CD4-positive, alpha-beta memory T cell (primary cell): Measurements from ENCODE around the gene ANKRD52. TPM values are rescaled to one million over a fixed set of nuclear protein-coding genes. Genes with fewer than 3 reads are reported as not detected.
A peak's percentile ranks its signal among the peaks of the same experiment; 100 is the strongest.

Experiments
- CTCF ChIA-PET: fragments of 350-600 bp; sonication (Branson Sonifier 250); formaldehyde crosslinking; loops from one replicate; lab custom pipeline; 2021; ENCODE audit warnings: inconsistent platforms; ENCODE audit not compliant: partially characterized antibody; lab: Charles Lee
- POLR2A ChIA-PET: fragments of 350-600 bp; sonication (Branson Sonifier 250); formaldehyde crosslinking; loops from one replicate; lab custom pipeline; 2021; ENCODE audit not compliant: partially characterized antibody; lab: Charles Lee
- DNase-seq, 5 donors: peaks; one replicate each; pipeline versions ENCODE4 v3.0.0 to v3.0.0-alpha.2; 2020 to 2022; ENCODE audit warnings: mixed read lengths in 1 of 5
- H3K27ac ChIP-seq: one replicate; pipeline ENCODE4 v1.7.0; 2013; ENCODE audit warnings: low read depth, low read length
- H3K27me3 ChIP-seq: 2 replicates; pipeline ENCODE4 v1.7.0; 2013; ENCODE audit warnings: mild to moderate bottlenecking, low read length, moderate library complexity; ENCODE audit not compliant: insufficient read depth
- H3K36me3 ChIP-seq: 2 replicates; pipeline ENCODE4 v1.7.0; 2013; ENCODE audit warnings: mild to moderate bottlenecking, low read length, moderate library complexity; ENCODE audit not compliant: insufficient read depth
- H3K4me1 ChIP-seq: 2 replicates; pipeline ENCODE4 v1.7.0; 2013; ENCODE audit warnings: mild to moderate bottlenecking, low read length, moderate library complexity; ENCODE audit not compliant: insufficient read depth
- H3K4me3 ChIP-seq, 2 donors: one replicate each; pipeline ENCODE4 v1.7.0; 2013; ENCODE audit warnings: low read length in 2 of 2, mild to moderate bottlenecking in 1 of 2
- H3K9me3 ChIP-seq, 2 donors: one replicate each; pipeline ENCODE4 v1.7.0; 2013; ENCODE audit warnings: low read length in 2 of 2, control low read depth in 1 of 2; ENCODE audit not compliant: control insufficient read depth in 1 of 2
- H3K27ac Mint-ChIP-seq, 7 donors: one replicate each; pipeline ENCODE4 v1.8.0; 2020 to 2021; ENCODE audit warnings: mixed read lengths in 7 of 7, mild to moderate bottlenecking in 6 of 7, inconsistent platforms in 3 of 7, moderate library complexity in 3 of 7
- H3K27me3 Mint-ChIP-seq, 2 donors: one replicate each; pipeline ENCODE4 v1.8.0; 2020 to 2021; ENCODE audit warnings: mixed read lengths in 2 of 2
- H3K36me3 Mint-ChIP-seq, 2 donors: one replicate each; pipeline ENCODE4 v1.8.0; 2020 to 2021; ENCODE audit warnings: mixed read lengths in 2 of 2, inconsistent platforms in 1 of 2, mild to moderate bottlenecking in 1 of 2
- H3K4me1 Mint-ChIP-seq, 4 donors: one replicate each; pipeline ENCODE4 v1.8.0; 2020 to 2021; ENCODE audit warnings: mixed read lengths in 4 of 4, mild to moderate bottlenecking in 1 of 4
- H3K4me3 Mint-ChIP-seq, 8 donors: one replicate each; pipeline ENCODE4 v1.8.0; 2020 to 2021; ENCODE audit warnings: mixed read lengths in 8 of 8, mild to moderate bottlenecking in 7 of 8, moderate library complexity in 6 of 8, inconsistent platforms in 3 of 8
- H3K9me3 Mint-ChIP-seq, 8 donors: one replicate each; pipeline ENCODE4 v1.8.0; 2020 to 2021; ENCODE audit warnings: mixed read lengths in 8 of 8, mild to moderate bottlenecking in 5 of 8, inconsistent platforms in 3 of 8, moderate library complexity in 1 of 8
- intact Hi-C: fragments of 100-400 bp; cut with micrococcal nuclease; formaldehyde crosslinking; loops from one replicate; pipeline ENCODE4 v1.15.1; 2023
- polyA plus RNA-seq, 2 donors: library from polyadenylated mRNA; unstranded; fragments of 300-500 nt; fragmentation: Illumina TruSeq; gene quantifications; one replicate each; pipeline ENCODE4 v1.2.3, GENCODE V29; 2021
- total RNA-seq, 2 experiments: library from RNA; stranded (reverse); gene quantifications; one replicate each; pipeline ENCODE4 v1.2.3, GENCODE V29; 2021

Gene ANKRD52
- total and polyA plus RNA-seq, 4 experiments from 2014 or later: 3.4 to 44.5 (median 34.6) TPM

- H3K4me3 ChIP-seq: peak overlapping the region; percentile 87 to 93
Observed at GRCh38 chr12:56189918-56190694, 68.1 kb downstream of the ANKRD52 start.

GRCh38 chr12:56189099-56189917, 68.9 kb downstream of the ANKRD52 start, which contains the start of gene SMARCC2:
Gene SMARCC2, minus strand, starts transcription at chr12:56189483. Its CDS starts 22 bp downstream, at chr12:56189461.
- DNase-seq: peak; percentile 84 to 88 (median 85)
- H3K27me3 Mint-ChIP-seq: peaks cover 0 to 2% of the 10 kb centered on the region in 2 donors
- intact Hi-C loops: loop anchor here (1.0 to 2.0 kb wide), 5 partner anchors 63 to 451 kb away; partner anchors contain the start of gene COQ10A
- H3K36me3 ChIP-seq: peaks cover 22% of the 10 kb centered on the region
- CTCF ChIA-PET: interaction anchor here (0.7 to 6.4 kb wide), 52 partner anchors 8 to 451 kb away, joined by 3 to 264 read pairs (median 5); partner anchors contain the start of genes ANKRD52, CNPY2, ESYT1 and MYL6
- POLR2A ChIA-PET: interaction anchor here (0.6 to 6.2 kb wide), 50 partner anchors 8 to 499 kb away, joined by 3 to 245 read pairs (median 6); partner anchors contain the start of genes ANKRD52, CNPY2, COQ10A and ERBB3
- peaks cover 27 to 54% (median 43%) of the 10 kb centered on the region in 4 donors for H3K4me1 Mint-ChIP-seq
- H3K27me3 ChIP-seq: no peaks in the 10 kb centered on the region
- H3K27ac Mint-ChIP-seq: peak within 1 kb of the TSS; percentile 97 to 100 (median 98)
- H3K4me1 ChIP-seq: peaks cover 24% of the 10 kb centered on the region
- peaks cover 0 to 3% (median 0%) of the 10 kb centered on the region in 8 donors for H3K9me3 Mint-ChIP-seq
- no peaks in the 10 kb centered on the region for H3K9me3 ChIP-seq
- H3K36me3 Mint-ChIP-seq: peaks cover 12 to 50% of the 10 kb centered on the region in 2 donors
- H3K27ac ChIP-seq: peak within 1 kb of the TSS; percentile 91
- peak within 1 kb of the TSS; percentile 87 to 93 for H3K4me3 ChIP-seq
- peak within 1 kb of the TSS; percentile 94 to 98 (median 96) for H3K4me3 Mint-ChIP-seq

More at GRCh38 chr12:56189918-56190694, 68.1 kb downstream of the ANKRD52 start:
- peaks cover 0 to 3% (median 0%) of the 10 kb centered on the region in 8 donors for H3K9me3 Mint-ChIP-seq
- ChIA-PET CTCF (interaction anchor here (0.7 to 6.4 kb wide), 49 partner anchors 9 to 451 kb away, joined by 3 to 264 read pairs (median 5); partner anchors contain the start of genes ANKRD52, CNPY2, ESYT1 and MYL6), POLR2A (interaction anchor here (0.6 to 6.2 kb wide), 44 partner anchors 9 to 498 kb away, joined by 3 to 245 read pairs (median 7); partner anchors contain the start of genes ANKRD52, CNPY2, COQ10A and ERBB3)
- H3K9me3 ChIP-seq: no peaks in the 10 kb centered on the region
- peaks cover 14% of the 10 kb centered on the region for H3K36me3 ChIP-seq
- peak overlapping the region; percentile 97 to 100 (median 98) for H3K27ac Mint-ChIP-seq
- peaks cover 24% of the 10 kb centered on the region for H3K4me1 ChIP-seq
- intact Hi-C loops: loop anchor here (1.0 to 2.0 kb wide), 5 partner anchors 64 to 451 kb away; partner anchors contain the start of gene COQ10A
- peak overlapping the region; percentile 94 to 98 (median 96) for H3K4me3 Mint-ChIP-seq
- peaks cover 27 to 51% (median 43%) of the 10 kb centered on the region in 4 donors for H3K4me1 Mint-ChIP-seq
- H3K27ac ChIP-seq: peak overlapping the region; percentile 91
- H3K36me3 Mint-ChIP-seq: peaks cover 5 to 42% of the 10 kb centered on the region in 2 donors
- no peaks in the 10 kb centered on the region for H3K27me3 ChIP-seq
- DNase-seq: peak; percentile 69 to 80 (median 73)
- H3K27me3 Mint-ChIP-seq: peaks cover 0 to 2% of the 10 kb centered on the region in 2 donors

GRCh38 chr12:56188778-56189098, 69.4 kb downstream of the ANKRD52 start:
- H3K36me3 Mint-ChIP-seq: peaks cover 18 to 55% of the 10 kb centered on the region in 2 donors
- CTCF ChIA-PET: interaction anchor here (0.8 to 6.4 kb wide), 23 partner anchors 7 to 450 kb away, joined by 3 to 264 read pairs (median 8); partner anchors contain the start of genes ANKRD52, ESYT1, PA2G4 and RNF41
- H3K4me3 ChIP-seq: peak overlapping the region; percentile 65 to 67

GRCh38 chr12:56188131-56188777, 69.9 kb downstream of the ANKRD52 start:
- peaks cover 0 to 3% (median 0%) of the 10 kb centered on the region in 8 donors for H3K9me3 Mint-ChIP-seq
- H3K36me3 Mint-ChIP-seq: peaks cover 19 to 58% of the 10 kb centered on the region in 2 donors

More at GRCh38 chr12:56188778-56189098, 69.4 kb downstream of the ANKRD52 start:
- peak overlapping the region; percentile 87 to 94 (median 91) for H3K4me3 Mint-ChIP-seq
- Histone ChIP-seq H3K36me3 (peaks cover 28% of the 10 kb centered on the region), H3K9me3 (no peaks in the 10 kb centered on the region), H3K4me1 (peaks cover 24% of the 10 kb centered on the region), H3K27me3 (no peaks in the 10 kb centered on the region), H3K27ac (peak overlapping the region; percentile 91)
- H3K9me3 Mint-ChIP-seq: peaks cover 0 to 3% (median 0%) of the 10 kb centered on the region in 8 donors
- POLR2A ChIA-PET: interaction anchor here (0.7 to 6.2 kb wide), 28 partner anchors 8 to 450 kb away, joined by 3 to 245 read pairs (median 10); partner anchors contain the start of genes ANKRD52, CNPY2, ESYT1 and IL23A
- peaks cover 27 to 54% (median 43%) of the 10 kb centered on the region in 4 donors for H3K4me1 Mint-ChIP-seq
- DNase-seq: peak in 4 of 5 donors; percentile 24 to 28 (median 25)
- intact Hi-C loops: loop anchor here (1.0 to 2.0 kb wide), 6 partner anchors 31 to 450 kb away; partner anchors contain the start of gene COQ10A
- H3K27ac Mint-ChIP-seq: peak overlapping the region; percentile 88 to 100 (median 94)
- H3K27me3 Mint-ChIP-seq: peaks cover 0 to 2% of the 10 kb centered on the region in 2 donors

More at GRCh38 chr12:56188131-56188777, 69.9 kb downstream of the ANKRD52 start:
- intact Hi-C loops: loop anchor here (1.0 to 2.0 kb wide), 3 partner anchors 31 to 449 kb away; partner anchors contain the start of gene COQ10A
- Mint-ChIP-seq H3K4me1 (peaks cover 24 to 54% (median 40%) of the 10 kb centered on the region in 4 donors), H3K27me3 (peaks cover 0 to 2% of the 10 kb centered on the region in 2 donors), H3K27ac (peak overlapping the region; percentile 88 to 100 (median 94)), H3K4me3 (peak overlapping the region; percentile 87 to 94 (median 91))
- H3K4me1 ChIP-seq: peaks cover 24% of the 10 kb centered on the region
- DNase-seq: peak in 2 of 5 donors; percentile 6 to 17
- ChIA-PET POLR2A (interaction anchor here (0.7 to 6.2 kb wide), 21 partner anchors 10 to 450 kb away, joined by 3 to 245 read pairs (median 11); partner anchors contain the start of genes ANKRD52, CNPY2, ESYT1 and IL23A), CTCF (interaction anchor here (0.9 to 6.4 kb wide), 19 partner anchors 13 to 449 kb away, joined by 3 to 264 read pairs (median 8); partner anchors contain the start of genes ANKRD52, ESYT1, PA2G4 and RNF41)
- peak overlapping the region; percentile 91 for H3K27ac ChIP-seq
- H3K4me3 ChIP-seq: peak overlapping the region; percentile 65 to 67
- no peaks in the 10 kb centered on the region for H3K9me3 ChIP-seq
- H3K36me3 ChIP-seq: peaks cover 33% of the 10 kb centered on the region
- H3K27me3 ChIP-seq: no peaks in the 10 kb centered on the region
